ENCODE measurements around the gene MIDN. TPM values are rescaled to one million over a fixed set of nuclear protein-coding genes. Genes with fewer than 3 reads are reported as not detected.
A peak's percentile ranks its signal among the peaks of the same experiment; 100 is the strongest.

Gene MIDN
- total RNA-seq, 1 donor from 2014 or later: 170 TPM

GRCh38 chr19:1258707-1259205, 10.4 kb downstream of the MIDN start:
- peaks cover 93% of the 10 kb centered on the region for H3K4me1 ChIP-seq
- intact Hi-C loops (cut with DNase I): no loop called here
- no peak for TF ChIP-seq POLR2AphosphoS5 (IDR thresholded peaks at IDR 0.05; ENCODE audit: insufficient read depth in 1 of 2, low read depth in 1 of 2)
- TF ChIP-seq CTCF (IDR thresholded peaks at IDR 0.05): no peak
- no peak for TF ChIP-seq POLR2A (IDR thresholded peaks at IDR 0.05)
- H3K27me3 ChIP-seq: no peaks in the 10 kb centered on the region
- H3K9me3 ChIP-seq: no peaks in the 10 kb centered on the region
- H3K27ac ChIP-seq: peak overlapping the region; percentile 97
- DNase-seq (ENCODE audit: extremely low spot score in 2 of 2): no peak
- peak overlapping the region; percentile 17 to 24 for H3K4me3 ChIP-seq
- peaks cover 0 to 46% of the 10 kb centered on the region in 2 donors for H3K36me3 ChIP-seq

- no peaks in the 10 kb centered on the region for H3K9me3 ChIP-seq
- peak overlapping the region; percentile 97 for H3K27ac ChIP-seq
- DNase-seq (ENCODE audit: extremely low spot score in 2 of 2): no peak
- peak overlapping the region; percentile 17 to 24 for H3K4me3 ChIP-seq
- intact Hi-C loops (cut with DNase I): no loop called here
- no peaks in the 10 kb centered on the region for H3K27me3 ChIP-seq
- peaks cover 87% of the 10 kb centered on the region for H3K4me1 ChIP-seq
- TF ChIP-seq CTCF (IDR thresholded peaks at IDR 0.05) (no peak), POLR2AphosphoS5 (IDR thresholded peaks at IDR 0.05; ENCODE audit: insufficient read depth in 1 of 2, low read depth in 1 of 2) (peak; percentile 53 to 89)
- peaks cover 0 to 40% of the 10 kb centered on the region in 2 donors for H3K36me3 ChIP-seq
These were observed 11.0 kb downstream of the MIDN start for GRCh38 chr19:1259206-1259875.

GRCh38 chr19:1259876-1260748, 11.7 kb downstream of the MIDN start:
- no peaks in the 10 kb centered on the region for H3K27me3 ChIP-seq
- intact Hi-C loops (cut with DNase I): no loop called here
- H3K27ac ChIP-seq: peak overlapping the region; percentile 97
- H3K9me3 ChIP-seq: no peaks in the 10 kb centered on the region
- H3K36me3 ChIP-seq: peaks cover 0 to 33% of the 10 kb centered on the region in 2 donors
- H3K4me3 ChIP-seq: peak overlapping the region; percentile 33 to 72
- no peak for TF ChIP-seq POLR2AphosphoS5 (IDR thresholded peaks at IDR 0.05; ENCODE audit: insufficient read depth in 1 of 2, low read depth in 1 of 2)
- TF ChIP-seq CTCF (IDR thresholded peaks at IDR 0.05): no peak
- no peak for TF ChIP-seq POLR2A (IDR thresholded peaks at IDR 0.05)
- no peak for DNase-seq (ENCODE audit: extremely low spot score in 2 of 2)
- peaks cover 84% of the 10 kb centered on the region for H3K4me1 ChIP-seq

GRCh38 chr19:1260749-1261537, 12.6 kb downstream of the MIDN start:
- DNase-seq (ENCODE audit: extremely low spot score in 2 of 2): no peak
- Histone ChIP-seq H3K4me1 (peaks cover 84% of the 10 kb centered on the region), H3K27me3 (no peaks in the 10 kb centered on the region), H3K27ac (peak overlapping the region; percentile 97), H3K4me3 (peak overlapping the region; percentile 72 to 79), H3K9me3 (no peaks in the 10 kb centered on the region), H3K36me3 (peaks cover 0 to 24% of the 10 kb centered on the region in 2 donors)
- intact Hi-C loops (cut with DNase I): loop anchor here (1.0 kb wide), 1 partner anchor 9 kb away; no protein-coding TSS in a partner anchor
- TF ChIP-seq CTCF (IDR thresholded peaks at IDR 0.05) (no peak), POLR2A (IDR thresholded peaks at IDR 0.05) (peak in 1 of 2 donors; percentile 75), POLR2AphosphoS5 (IDR thresholded peaks at IDR 0.05; ENCODE audit: insufficient read depth in 1 of 2, low read depth in 1 of 2) (peak; percentile 26 to 77)

All from vagina (tissue), 2 donors.